Activated naive CD8-positive, alpha-beta T cell treated with anti-CD3 and anti-CD28 coated beads for 36 hours (primary cell): ENCODE results near the gene PEMT. TPM values are rescaled to one million over a fixed set of nuclear protein-coding genes. Genes with fewer than 3 reads are reported as not detected.
A peak's percentile ranks its signal among the peaks of the same experiment; 100 is the strongest.
"Not testable (repeated sequence)": the region's sequence is repeated elsewhere in the genome, so short reads cannot be mapped to it uniquely, and the experiment has no call there.

Source experiments
- DNase-seq: peaks from one replicate; pipeline ENCODE4 v3.0.0; 2021
- H3K27ac Mint-ChIP-seq: one replicate; pipeline ENCODE4 v1.8.0; 2022; ENCODE audit warnings: mild to moderate bottlenecking, moderate library complexity, mixed read lengths
- H3K27me3 Mint-ChIP-seq: one replicate; pipeline ENCODE4 v1.8.0; 2022; ENCODE audit warnings: mild to moderate bottlenecking, mixed read lengths
- H3K36me3 Mint-ChIP-seq: one replicate; pipeline ENCODE4 v1.8.0; 2021; ENCODE audit warnings: mild to moderate bottlenecking, mixed read lengths
- H3K4me1 Mint-ChIP-seq: one replicate; pipeline ENCODE4 v1.8.0; 2021; ENCODE audit warnings: mixed read lengths
- H3K4me3 Mint-ChIP-seq: one replicate; pipeline ENCODE4 v1.8.0; 2022; ENCODE audit warnings: mild to moderate bottlenecking, moderate library complexity, mixed read lengths
- H3K9me3 Mint-ChIP-seq: one replicate; pipeline ENCODE4 v1.8.0; 2022; ENCODE audit warnings: mixed read lengths
- total RNA-seq, 2 experiments: library from RNA; stranded (reverse); gene quantifications; one replicate each; pipeline ENCODE4 v1.2.3, GENCODE V29; 2021

The PEMT gene
- total RNA-seq, 2 experiments from 2014 or later, result 34.0 to 40.0 TPM

GRCh38 chr17:17476865-17477467 lies 114.5 kb downstream of the PEMT start, which contains the start of gene MED9:
MED9 (plus strand) TSS chr17:17477000; CDS start chr17:17477042, 42 bp downstream.
- peaks cover 7% of the 10 kb centered on the region for H3K27me3 Mint-ChIP-seq
- H3K27ac Mint-ChIP-seq, result peak within 1 kb of the TSS; percentile 88
- H3K36me3 Mint-ChIP-seq, result peaks cover 9% of the 10 kb centered on the region
- DNase-seq, result peak; percentile 95
- no peaks in the 10 kb centered on the region for H3K9me3 Mint-ChIP-seq
- peaks cover 42% of the 10 kb centered on the region for H3K4me1 Mint-ChIP-seq
- peak within 1 kb of the TSS; percentile 92 for H3K4me3 Mint-ChIP-seq

GRCh38 chr17:17474341-17474740 lies 117.2 kb downstream of the PEMT start:
- H3K4me1 Mint-ChIP-seq, result peaks cover 20% of the 10 kb centered on the region
- no peak overlapping the region for H3K4me3 Mint-ChIP-seq
- no peak for DNase-seq
- H3K9me3 Mint-ChIP-seq, result no peaks in the 10 kb centered on the region
- H3K27ac Mint-ChIP-seq, result no peak overlapping the region
- peaks cover 4% of the 10 kb centered on the region for H3K36me3 Mint-ChIP-seq
- peaks cover 8% of the 10 kb centered on the region for H3K27me3 Mint-ChIP-seq

- Mint-ChIP-seq H3K27ac (no peak overlapping the region), H3K4me1 (peaks cover 7% of the 10 kb centered on the region)
Observed at GRCh38 chr17:17472333-17472920, 119.1 kb downstream of the PEMT start.

GRCh38 chr17:17469996-17470395 lies 121.5 kb downstream of the PEMT start:
- H3K4me1 Mint-ChIP-seq, result peaks cover 5% of the 10 kb centered on the region
- H3K27me3 Mint-ChIP-seq, result peaks cover 8% of the 10 kb centered on the region
- no peaks in the 10 kb centered on the region for H3K9me3 Mint-ChIP-seq
- no peak overlapping the region for H3K27ac Mint-ChIP-seq
- no peak for DNase-seq
- no peak overlapping the region for H3K4me3 Mint-ChIP-seq
- H3K36me3 Mint-ChIP-seq, result no peaks in the 10 kb centered on the region

More at GRCh38 chr17:17472333-17472920, 119.1 kb downstream of the PEMT start:
- DNase-seq, result no peak
- Mint-ChIP-seq H3K36me3 (no peaks in the 10 kb centered on the region), H3K27me3 (peaks cover 8% of the 10 kb centered on the region), H3K4me3 (no peak overlapping the region), H3K9me3 (no peaks in the 10 kb centered on the region)

- Mint-ChIP-seq H3K9me3 (no peaks in the 10 kb centered on the region), H3K36me3 (no peaks in the 10 kb centered on the region), H3K27me3 (peaks cover 8% of the 10 kb centered on the region), H3K4me1 (peaks cover 5% of the 10 kb centered on the region), H3K4me3 (no peak overlapping the region), H3K27ac (no peak overlapping the region)
- DNase-seq, result no peak
Observed at GRCh38 chr17:17469358-17469757, 122.2 kb downstream of the PEMT start.

- Mint-ChIP-seq H3K36me3 (no peaks in the 10 kb centered on the region), H3K27ac (no peak overlapping the region), H3K4me1 (peaks cover 5% of the 10 kb centered on the region), H3K9me3 (no peaks in the 10 kb centered on the region), H3K27me3 (peaks cover 8% of the 10 kb centered on the region), H3K4me3 (no peak overlapping the region)
- no peak for DNase-seq
Observed at GRCh38 chr17:17468217-17469010, 123.1 kb downstream of the PEMT start.

- DNase-seq, result no peak
- Mint-ChIP-seq H3K9me3 (no peaks in the 10 kb centered on the region), H3K4me3 (no peak overlapping the region)
Observed at GRCh38 chr17:17467720-17468119, 123.8 kb downstream of the PEMT start.

GRCh38 chr17:17467016-17467415 lies 124.5 kb downstream of the PEMT start:
- Mint-ChIP-seq H3K9me3 (no peaks in the 10 kb centered on the region), H3K27me3 (peaks cover 2% of the 10 kb centered on the region), H3K36me3 (no peaks in the 10 kb centered on the region), H3K4me1 (no peaks in the 10 kb centered on the region), H3K4me3 (no peak overlapping the region), H3K27ac (no peak overlapping the region)
- no peak for DNase-seq

More at GRCh38 chr17:17467720-17468119, 123.8 kb downstream of the PEMT start:
- Mint-ChIP-seq H3K4me1 (peaks cover 5% of the 10 kb centered on the region), H3K27me3 (peaks cover 7% of the 10 kb centered on the region), H3K27ac (no peak overlapping the region), H3K36me3 (no peaks in the 10 kb centered on the region)

- Mint-ChIP-seq H3K27ac (no peak overlapping the region), H3K9me3 (no peaks in the 10 kb centered on the region), H3K4me3 (no peak overlapping the region), H3K36me3 (no peaks in the 10 kb centered on the region), H3K27me3 (no peaks in the 10 kb centered on the region), H3K4me1 (no peaks in the 10 kb centered on the region)
- DNase-seq, result no peak
Observed at GRCh38 chr17:17466511-17466910, 125.0 kb downstream of the PEMT start.

- not testable (repeated sequence) for H3K27me3 Mint-ChIP-seq, H3K4me3 Mint-ChIP-seq, H3K36me3 Mint-ChIP-seq
Observed at GRCh38 chr17:17465878-17466277, 125.6 kb downstream of the PEMT start.

GRCh38 chr17:17463821-17464220 lies 127.7 kb downstream of the PEMT start:
- Mint-ChIP-seq H3K27ac (no peak overlapping the region), H3K4me3 (no peak overlapping the region), H3K27me3 (no peaks in the 10 kb centered on the region), H3K9me3 (peaks cover 4% of the 10 kb centered on the region), H3K4me1 (no peaks in the 10 kb centered on the region), H3K36me3 (no peaks in the 10 kb centered on the region)
- DNase-seq, result no peak

More at GRCh38 chr17:17465878-17466277, 125.6 kb downstream of the PEMT start:
- H3K4me1 Mint-ChIP-seq, H3K27ac Mint-ChIP-seq, H3K9me3 Mint-ChIP-seq, DNase-seq: not testable (repeated sequence)

GRCh38 chr17:17462048-17462824 lies 129.3 kb downstream of the PEMT start:
- no peak overlapping the region for H3K27ac Mint-ChIP-seq
- no peaks in the 10 kb centered on the region for H3K36me3 Mint-ChIP-seq
- H3K27me3 Mint-ChIP-seq, result no peaks in the 10 kb centered on the region
- H3K4me1 Mint-ChIP-seq, result no peaks in the 10 kb centered on the region
- DNase-seq, result no peak
- H3K4me3 Mint-ChIP-seq, result no peak overlapping the region
- H3K9me3 Mint-ChIP-seq, result peaks cover 4% of the 10 kb centered on the region

GRCh38 chr17:17460038-17460437 lies 131.5 kb downstream of the PEMT start:
- DNase-seq, result no peak
- Mint-ChIP-seq H3K4me3 (no peak overlapping the region), H3K27me3 (no peaks in the 10 kb centered on the region), H3K27ac (no peak overlapping the region), H3K36me3 (no peaks in the 10 kb centered on the region), H3K9me3 (peaks cover 4% of the 10 kb centered on the region), H3K4me1 (no peaks in the 10 kb centered on the region)

GRCh38 chr17:17457680-17458079 lies 133.8 kb downstream of the PEMT start:
- H3K27ac Mint-ChIP-seq, result no peak overlapping the region
- H3K27me3 Mint-ChIP-seq, result no peaks in the 10 kb centered on the region
- no peaks in the 10 kb centered on the region for H3K4me1 Mint-ChIP-seq
- H3K36me3 Mint-ChIP-seq, result no peaks in the 10 kb centered on the region
- no peak overlapping the region for H3K4me3 Mint-ChIP-seq
- DNase-seq, result no peak
- peaks cover 4% of the 10 kb centered on the region for H3K9me3 Mint-ChIP-seq

GRCh38 chr17:17456251-17456650 lies 135.3 kb downstream of the PEMT start:
- Mint-ChIP-seq H3K27me3 (no peaks in the 10 kb centered on the region), H3K4me3 (no peak overlapping the region), H3K27ac (no peak overlapping the region), H3K36me3 (no peaks in the 10 kb centered on the region), H3K9me3 (peaks cover 4% of the 10 kb centered on the region), H3K4me1 (no peaks in the 10 kb centered on the region)
- no peak for DNase-seq
